SK-N-MC (cell line): Measurements from ENCODE around the gene HIPK4.

Experiments used
- EZH2 ChIP-seq: fragments of 200-600 bp; sonication (generic); IDR thresholded peaks from one replicate; pipeline ENCODE4 v1.6.1; 2017; ENCODE audit warnings: antibody characterized with exemption
- FOXP2 ChIP-seq: optimal IDR thresholded peaks from 2 replicates; pipeline ENCODE3; 2011; ENCODE audit warnings: mild to moderate bottlenecking, moderate library complexity; ENCODE audit not compliant: insufficient read depth; ENCODE audit errors: extremely low read length, control extremely low read depth
- POLR2AphosphoS5 ChIP-seq: IDR thresholded peaks from 2 replicates; pipeline ENCODE4 v1.6.1; 2012; ENCODE audit warnings: mild to moderate bottlenecking, low read depth, low read length, borderline replicate concordance

DNA sequence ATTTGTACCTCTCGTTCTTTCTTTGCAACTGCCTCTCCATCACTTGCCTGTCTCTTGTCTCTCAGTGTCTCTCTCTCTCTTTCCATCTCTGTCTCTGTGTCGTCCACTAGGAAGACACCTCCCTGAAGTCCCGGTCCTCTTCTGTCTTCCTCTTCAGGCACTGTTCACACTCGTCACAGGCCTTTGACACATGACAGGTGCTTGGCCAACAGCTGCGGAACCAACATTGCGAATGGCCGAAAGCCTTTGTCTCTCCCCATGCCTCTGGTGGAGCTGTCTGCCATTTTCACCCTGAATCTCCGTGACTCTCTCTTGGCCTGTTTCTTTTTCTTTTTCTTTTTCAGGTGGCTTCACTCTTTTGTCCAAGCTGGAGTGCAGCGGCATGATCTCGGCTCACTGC, 2.8 kb downstream of the HIPK4 start:
- TF ChIP-seq FOXP2 (no peak), EZH2 (no peak), POLR2AphosphoS5 (no peak)
